GM13977 (cell line): ENCODE data around the gene KCNA2.

Source experiments
- DNase-seq: peaks from one replicate; pipeline ENCODE4 v3.0.0; 2012; ENCODE audit warnings: low spot score
- CTCF ChIP-seq: IDR thresholded peaks from 2 replicates; pipeline ENCODE4 v1.5.1; 2012; ENCODE audit warnings: mild to moderate bottlenecking, control low read depth; ENCODE audit not compliant: insufficient read depth; ENCODE audit errors: extremely low read depth, missing control alignments
- in situ Hi-C: fragments of 300-500 bp; cut with MboI; formaldehyde crosslinking; loops from one replicate; pipeline ENCODE4 v1.12.0; 2022; ENCODE audit warnings: low sequenced_read_pairs, low pct_unique_long_range_greater_than_20kb, mixed read lengths, inconsistent platforms; ENCODE audit not compliant: unreplicated experiment

KCNA2 gene

GRCh38 chr1:110610696-110611286 lies 4.6 kb upstream of the KCNA2 start:
- in situ Hi-C loops, result loop anchor here (5.0 to 25.0 kb wide), 3 partner anchors 76 to 377 kb away; no protein-coding TSS in a partner anchor
- no peak for DNase-seq
- no peak for TF ChIP-seq CTCF

- no peak for DNase-seq
- in situ Hi-C loops, result loop anchor here (5.0 to 25.0 kb wide), 3 partner anchors 75 to 377 kb away; no protein-coding TSS in a partner anchor
- no peak for TF ChIP-seq CTCF
Observed at GRCh38 chr1:110610084-110610483, 3.9 kb upstream of the KCNA2 start.

- no peak for TF ChIP-seq CTCF
- DNase-seq, result no peak
- in situ Hi-C loops, result loop anchor here (25.0 kb wide), 1 partner anchor 379 kb away; no protein-coding TSS in a partner anchor
Observed at GRCh38 chr1:110608247-110608646, 2.1 kb upstream of the KCNA2 start.

- in situ Hi-C loops, result loop anchor here (25.0 kb wide), 1 partner anchor 380 kb away; no protein-coding TSS in a partner anchor
- TF ChIP-seq CTCF, result no peak
- DNase-seq, result no peak
Observed at GRCh38 chr1:110607536-110608230, 1.5 kb upstream of the KCNA2 start.

- peak; percentile 43 for DNase-seq
- no peak for TF ChIP-seq CTCF
- in situ Hi-C loops, result loop anchor here (25.0 kb wide), 1 partner anchor 380 kb away; no protein-coding TSS in a partner anchor
Observed at GRCh38 chr1:110606657-110607535, 738 bp upstream of the KCNA2 start.

GRCh38 chr1:110605446-110605845 lies 712 bp downstream of the KCNA2 start:
- no peak for TF ChIP-seq CTCF
- in situ Hi-C loops, result loop anchor here (25.0 kb wide), 1 partner anchor 382 kb away; no protein-coding TSS in a partner anchor
- no peak for DNase-seq
